Cardiac septum (tissue), 1 donor: ENCODE measurements around the gene IP6K1. TPM values are rescaled to one million over a fixed set of nuclear protein-coding genes. Genes with fewer than 3 reads are reported as not detected.

Source experiments
- DNase-seq: peaks from one replicate; pipeline ENCODE4 v3.0.0-alpha.2; 2020; ENCODE audit warnings: low spot score
- intact Hi-C: fragments of 100-400 bp; cut with DNase I; formaldehyde crosslinking; loops from one replicate; pipeline ENCODE4 v1.14.0; 2022
- microRNA-seq: library from miRNA; unstranded; fragments of <30 nt; microRNA quantifications from one replicate; pipeline ENCODE4 v1.2.0, GENCODE V29; 2020
- total RNA-seq: library from RNA; stranded (reverse); fragmentation: NEBNext Ultra II Directional; extraction: Animal tissue kit (Norgen Biotek cat#: 25700); gene quantifications from one replicate; pipeline ENCODE4 v1.2.1, GENCODE V29; 2021
- donor health status: DM: no; HTN: no; CAD: no.

IP6K1 gene
- total RNA-seq, 1 donor from 2014 or later: 19.7 TPM

DNA sequence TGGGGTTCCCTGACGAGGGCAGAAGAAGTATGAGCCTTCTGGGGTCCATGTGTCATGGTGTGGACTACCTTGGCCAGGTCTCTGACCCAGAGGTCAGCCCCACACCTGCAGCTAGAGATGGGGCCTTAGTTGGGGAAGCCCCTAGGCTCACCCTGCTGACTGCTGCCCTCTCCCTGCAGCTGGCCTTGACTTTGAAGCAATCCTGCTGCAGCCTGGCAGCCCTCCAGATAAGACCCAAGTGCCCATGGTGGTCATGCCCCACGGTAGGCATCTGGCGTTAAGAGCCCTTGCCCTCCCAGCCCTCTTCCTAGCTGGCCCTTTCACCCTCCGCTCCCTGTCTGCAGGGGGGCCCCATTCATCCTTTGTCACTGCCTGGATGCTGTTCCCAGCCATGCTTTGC is 104.8 kb downstream of the IP6K1 start:
- no peak for DNase-seq
- intact Hi-C loops: no loop called here

- no peak for DNase-seq
- intact Hi-C loops: no loop called here
Observed at GRCh38 chr3:49681232-49681522, 105.2 kb downstream of the IP6K1 start.

- no peak for DNase-seq
- intact Hi-C loops: no loop called here
Observed at GRCh38 chr3:49680493-49681231, 105.7 kb downstream of the IP6K1 start.

GRCh38 chr3:49675912-49676311 is 110.4 kb downstream of the IP6K1 start:
- intact Hi-C loops: no loop called here
- no peak for DNase-seq

DNA sequence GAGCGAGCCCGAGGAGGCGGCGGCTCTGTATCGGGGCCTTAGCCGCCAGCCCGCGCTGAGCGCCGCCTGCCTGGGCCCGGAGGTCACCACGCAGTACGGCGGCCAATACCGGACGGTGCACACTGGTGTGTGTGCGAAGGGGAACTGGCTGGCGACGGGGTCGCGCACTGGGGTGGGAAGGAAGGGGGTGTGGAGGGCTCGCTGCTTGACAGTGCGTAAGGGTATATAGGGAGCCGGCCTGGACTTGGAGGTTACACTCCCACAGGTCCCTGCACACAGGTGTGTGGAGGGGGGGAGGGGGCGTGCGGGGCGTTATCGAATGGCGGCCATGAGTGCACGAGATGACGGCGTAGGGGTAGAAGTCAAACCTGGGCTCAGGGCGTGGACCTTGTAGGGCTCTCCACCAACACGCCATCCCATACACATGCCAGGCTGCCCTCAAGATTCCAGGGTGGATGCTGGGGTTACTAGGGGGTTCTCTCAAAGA is 111.8 kb downstream of the IP6K1 start:
- no peak for DNase-seq
- intact Hi-C loops: loop anchor here (5.0 kb wide), 1 partner anchor 197 kb away; no protein-coding TSS in a partner anchor

Small RNA genes lying within 50 kb of the gene (microRNA-seq; reads per million reads assigned to microRNA genes)
- not detected for gene MIR5193

Other genes starting within 250 kb of the IP6K1 start
- 1.00 TPM for gene BSN, start 232.1 kb downstream of the IP6K1 start, total RNA-seq
- gene APEH, start 112.2 kb downstream of the IP6K1 start, total RNA-seq: 81.4 TPM
- gene MST1, start 97.1 kb downstream of the IP6K1 start, total RNA-seq: 6.4 TPM
- gene RNF123, start 97.0 kb downstream of the IP6K1 start, total RNA-seq: 59.4 TPM
- 0.35 TPM for gene AMIGO3, start 66.9 kb downstream of the IP6K1 start, total RNA-seq
- gene GMPPB, start 62.6 kb downstream of the IP6K1 start, total RNA-seq: 19.5 TPM
- gene CDHR4, start 13.3 kb upstream of the IP6K1 start, total RNA-seq: not detected
- 1.9 TPM for gene INKA1, start 16.7 kb upstream of the IP6K1 start, total RNA-seq
- 20.0 TPM for gene UBA7, start 27.4 kb upstream of the IP6K1 start, total RNA-seq
- gene TRAIP, start 70.0 kb upstream of the IP6K1 start, total RNA-seq: 2.0 TPM
- not detected for gene CAMKV, start 83.4 kb upstream of the IP6K1 start, total RNA-seq
- gene MST1R, start 117.3 kb upstream of the IP6K1 start, total RNA-seq: 1.2 TPM
- 9.4 TPM for gene MON1A, start 143.3 kb upstream of the IP6K1 start, total RNA-seq
- gene RBM6, start 153.6 kb upstream of the IP6K1 start, total RNA-seq: 37.9 TPM